Measurements from ENCODE around the gene COL4A2.
"Not testable (repeated sequence)": the region's sequence is repeated elsewhere in the genome, so short reads cannot be mapped to it uniquely, and the experiment has no call there.

Gene COL4A2

DNA sequence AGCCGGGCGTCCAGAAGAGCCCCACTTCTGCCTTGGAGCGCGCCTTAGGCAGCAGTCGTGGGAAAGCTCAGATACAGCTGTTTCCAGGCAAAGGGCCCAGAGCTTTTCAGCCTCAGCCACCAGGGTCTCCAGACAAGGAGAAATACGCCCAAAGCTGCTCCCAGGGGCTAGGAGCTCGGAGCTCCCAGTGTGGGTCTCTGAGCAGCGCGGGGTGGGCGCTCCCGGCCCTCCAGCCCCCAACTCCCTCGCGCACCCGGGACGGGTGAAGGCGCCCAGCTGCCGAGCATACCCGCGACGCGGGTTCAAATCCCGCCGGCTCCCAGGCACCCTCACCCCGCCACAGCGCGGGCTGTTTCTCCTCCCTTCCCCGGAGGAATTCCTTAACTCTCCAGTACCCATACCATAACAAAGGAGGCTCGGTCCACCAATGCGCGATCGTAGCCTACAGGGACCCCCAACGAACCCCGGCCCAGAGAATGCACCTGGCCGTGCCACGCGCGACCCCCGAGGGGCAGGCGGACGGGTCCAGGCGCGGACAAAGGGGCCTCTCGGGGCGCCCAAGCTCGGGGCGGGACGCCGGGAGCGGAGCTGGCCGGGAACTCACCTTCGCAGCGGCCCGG is 634 bp upstream of the COL4A2 start:
- 1% methylated on average over 53 of the region's 53 CpGs for WGBS, 2 experiments
- H3K36me3 ChIP-seq (ENCODE audit: control insufficient read depth, insufficient read depth, low read length), result peaks cover 5% of the 10 kb centered on the region
- peak overlapping the region; percentile 68 for H3K27ac ChIP-seq (ENCODE audit: insufficient read depth, low read depth, low read length, poor library complexity, severe bottlenecking)
- peak overlapping the region; percentile 78 for H3K4me3 ChIP-seq (ENCODE audit: insufficient read depth, low read depth, low read length)
- H3K9me3 ChIP-seq (ENCODE audit: control insufficient read depth, low read length), result no peaks in the 10 kb centered on the region
- peaks cover 8% of the 10 kb centered on the region for H3K27me3 ChIP-seq (ENCODE audit: control insufficient read depth, insufficient read depth, low read length, poor library complexity, severe bottlenecking)
- peaks cover 22% of the 10 kb centered on the region for H3K4me1 ChIP-seq (ENCODE audit: control insufficient read depth, insufficient read depth, low read length)

DNA sequence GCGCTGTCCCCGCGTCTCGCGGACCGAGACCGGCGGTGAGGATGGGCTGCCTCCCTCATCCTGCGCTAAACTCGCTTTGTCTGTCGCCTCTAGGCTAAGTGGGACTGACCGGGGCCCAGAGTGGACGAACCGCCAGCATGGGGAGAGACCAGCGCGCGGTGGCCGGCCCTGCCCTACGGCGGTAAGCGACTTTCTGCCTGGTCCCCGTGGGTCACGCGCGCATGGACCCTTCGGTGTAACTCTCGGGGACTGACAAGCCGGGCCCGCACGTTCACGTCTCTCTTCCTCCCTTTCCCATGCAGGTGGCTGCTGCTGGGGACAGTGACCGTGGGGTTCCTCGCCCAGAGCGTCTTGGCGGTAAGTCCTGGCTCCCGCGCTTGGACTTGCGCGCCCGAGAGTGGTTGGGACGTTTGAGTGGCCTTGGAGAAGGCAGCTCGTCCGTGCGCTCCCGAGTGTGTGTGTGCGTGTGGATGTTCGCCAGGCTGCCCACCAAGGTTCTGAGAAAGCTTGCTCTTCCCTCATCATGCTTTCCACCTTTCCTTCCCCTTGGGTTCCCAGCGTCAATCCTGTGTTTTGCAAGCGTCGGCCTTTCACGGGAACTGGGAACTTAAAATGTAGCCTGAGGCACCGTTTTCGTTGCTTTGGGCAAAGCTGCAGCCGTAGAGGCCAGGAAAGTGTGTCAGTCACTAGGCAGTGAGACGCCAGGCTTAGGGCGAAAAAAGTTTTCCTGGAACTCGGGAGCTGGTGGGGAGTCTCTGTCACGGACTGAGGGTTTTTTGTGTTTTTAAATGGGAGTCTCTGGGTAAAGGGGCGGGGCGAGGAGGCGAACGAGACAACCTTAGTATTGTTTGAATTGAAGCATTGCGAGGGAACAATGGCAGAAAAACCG is 927 bp downstream of the COL4A2 start:
- 1% methylated on average over 64 of the region's 64 CpGs for WGBS, 2 experiments
- H3K9me3 ChIP-seq (ENCODE audit: control insufficient read depth, low read length), result no peaks in the 10 kb centered on the region
- peaks cover 5% of the 10 kb centered on the region for H3K36me3 ChIP-seq (ENCODE audit: control insufficient read depth, insufficient read depth, low read length)
- no peak overlapping the region for H3K27ac ChIP-seq (ENCODE audit: insufficient read depth, low read depth, low read length, poor library complexity, severe bottlenecking)
- peaks cover 26% of the 10 kb centered on the region for H3K4me1 ChIP-seq (ENCODE audit: control insufficient read depth, insufficient read depth, low read length)
- peak overlapping the region; percentile 78 for H3K4me3 ChIP-seq (ENCODE audit: insufficient read depth, low read depth, low read length)
- H3K27me3 ChIP-seq (ENCODE audit: control insufficient read depth, insufficient read depth, low read length, poor library complexity, severe bottlenecking), result peaks cover 8% of the 10 kb centered on the region

GRCh38 chr13:110308656-110309359 is 1.7 kb downstream of the COL4A2 start:
- H3K4me1 ChIP-seq (ENCODE audit: control insufficient read depth, insufficient read depth, low read length), result peaks cover 27% of the 10 kb centered on the region
- peaks cover 5% of the 10 kb centered on the region for H3K36me3 ChIP-seq (ENCODE audit: control insufficient read depth, insufficient read depth, low read length)
- no peaks in the 10 kb centered on the region for H3K9me3 ChIP-seq (ENCODE audit: control insufficient read depth, low read length)
- WGBS, 2 experiments, result 22 to 23% methylated on average over 31 of the region's 31 CpGs
- no peak overlapping the region for H3K27ac ChIP-seq (ENCODE audit: insufficient read depth, low read depth, low read length, poor library complexity, severe bottlenecking)
- peaks cover 8% of the 10 kb centered on the region for H3K27me3 ChIP-seq (ENCODE audit: control insufficient read depth, insufficient read depth, low read length, poor library complexity, severe bottlenecking)
- H3K4me3 ChIP-seq (ENCODE audit: insufficient read depth, low read depth, low read length), result peak overlapping the region; percentile 78

- no peak overlapping the region for H3K27ac ChIP-seq (ENCODE audit: insufficient read depth, low read depth, low read length, poor library complexity, severe bottlenecking)
- WGBS, 2 experiments, result 88 to 90% methylated on average over 16 of the region's 16 CpGs
- peaks cover 30% of the 10 kb centered on the region for H3K4me1 ChIP-seq (ENCODE audit: control insufficient read depth, insufficient read depth, low read length)
- peaks cover 8% of the 10 kb centered on the region for H3K27me3 ChIP-seq (ENCODE audit: control insufficient read depth, insufficient read depth, low read length, poor library complexity, severe bottlenecking)
- H3K4me3 ChIP-seq (ENCODE audit: insufficient read depth, low read depth, low read length), result no peak overlapping the region
- H3K9me3 ChIP-seq (ENCODE audit: control insufficient read depth, low read length), result no peaks in the 10 kb centered on the region
- H3K36me3 ChIP-seq (ENCODE audit: control insufficient read depth, insufficient read depth, low read length), result peaks cover 5% of the 10 kb centered on the region
Observed at GRCh38 chr13:110309661-110310524, 2.8 kb downstream of the COL4A2 start.

DNA sequence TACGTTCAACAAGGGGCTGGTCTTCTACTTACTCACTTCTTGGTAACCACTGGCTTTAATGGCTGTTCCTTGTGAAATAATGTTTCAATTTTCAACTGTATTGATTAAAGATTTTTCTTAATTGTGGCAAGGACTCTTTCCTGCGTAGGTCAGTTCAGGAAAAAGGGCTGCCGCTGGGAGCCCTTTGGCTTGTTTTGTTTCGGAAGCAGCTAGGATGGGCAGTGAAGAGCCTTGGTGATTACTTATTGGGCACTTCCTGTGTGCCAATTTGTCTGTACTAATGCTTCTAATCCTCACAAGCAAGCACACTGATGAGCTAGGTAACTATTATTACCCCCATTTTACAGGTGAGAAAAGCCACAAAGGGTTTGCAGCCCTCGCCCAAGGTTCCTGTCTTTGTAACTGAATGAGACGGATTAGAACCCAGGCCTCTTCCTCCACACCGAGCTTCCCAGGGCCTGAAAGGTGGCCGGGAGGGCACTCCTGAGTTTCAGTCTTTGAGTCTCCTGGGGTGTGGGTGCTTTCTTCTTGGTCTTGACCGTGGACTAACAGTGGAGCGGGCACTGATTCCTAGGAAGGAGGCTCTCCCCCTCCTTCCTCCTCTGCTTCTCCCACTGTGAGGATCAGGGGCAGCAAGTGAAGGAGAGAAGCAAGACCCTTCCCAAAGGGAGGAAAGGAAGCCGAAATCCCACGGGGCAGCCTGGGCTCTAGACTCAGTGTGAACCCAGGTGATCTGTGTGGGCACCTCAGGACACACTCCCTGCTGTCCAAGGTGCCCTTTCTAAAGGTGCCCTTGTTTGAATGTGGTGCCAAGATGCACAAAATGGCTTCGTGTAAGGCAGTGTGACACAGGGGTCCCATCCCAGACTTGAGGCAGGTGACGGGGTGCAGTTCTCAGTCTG is 3.7 kb downstream of the COL4A2 start:
- WGBS, 2 experiments, result 84 to 91% methylated on average over 13 to 14 of the region's 14 CpGs

GRCh38 chr13:110311443-110312338 is 4.6 kb downstream of the COL4A2 start:
- Histone ChIP-seq H3K4me3 (ENCODE audit: insufficient read depth, low read depth, low read length) (no peak overlapping the region), H3K27ac (ENCODE audit: insufficient read depth, low read depth, low read length, poor library complexity, severe bottlenecking) (no peak overlapping the region), H3K4me1 (ENCODE audit: control insufficient read depth, insufficient read depth, low read length) (peaks cover 26% of the 10 kb centered on the region)

More for the DNA sequence above, 3.7 kb downstream of the COL4A2 start:
- no peaks in the 10 kb centered on the region for H3K9me3 ChIP-seq (ENCODE audit: control insufficient read depth, low read length)
- peaks cover 1% of the 10 kb centered on the region for H3K27me3 ChIP-seq (ENCODE audit: control insufficient read depth, insufficient read depth, low read length, poor library complexity, severe bottlenecking)
- H3K4me1 ChIP-seq (ENCODE audit: control insufficient read depth, insufficient read depth, low read length), result peaks cover 26% of the 10 kb centered on the region
- peaks cover 5% of the 10 kb centered on the region for H3K36me3 ChIP-seq (ENCODE audit: control insufficient read depth, insufficient read depth, low read length)
- H3K27ac ChIP-seq (ENCODE audit: insufficient read depth, low read depth, low read length, poor library complexity, severe bottlenecking), result no peak overlapping the region
- H3K4me3 ChIP-seq (ENCODE audit: insufficient read depth, low read depth, low read length), result no peak overlapping the region

GRCh38 chr13:110312339-110313031 is 5.4 kb downstream of the COL4A2 start:
- H3K27me3 ChIP-seq (ENCODE audit: control insufficient read depth, insufficient read depth, low read length, poor library complexity, severe bottlenecking), result no peaks in the 10 kb centered on the region
- WGBS, 2 experiments, result 94 to 95% methylated on average over 4 of the region's 4 CpGs
- H3K4me1 ChIP-seq (ENCODE audit: control insufficient read depth, insufficient read depth, low read length), result peaks cover 26% of the 10 kb centered on the region
- H3K27ac ChIP-seq (ENCODE audit: insufficient read depth, low read depth, low read length, poor library complexity, severe bottlenecking), result no peak overlapping the region
- no peak overlapping the region for H3K4me3 ChIP-seq (ENCODE audit: insufficient read depth, low read depth, low read length)
- no peaks in the 10 kb centered on the region for H3K9me3 ChIP-seq (ENCODE audit: control insufficient read depth, low read length)
- peaks cover 11% of the 10 kb centered on the region for H3K36me3 ChIP-seq (ENCODE audit: control insufficient read depth, insufficient read depth, low read length)

More at GRCh38 chr13:110311443-110312338, 4.6 kb downstream of the COL4A2 start:
- no peaks in the 10 kb centered on the region for H3K9me3 ChIP-seq (ENCODE audit: control insufficient read depth, low read length)
- no peaks in the 10 kb centered on the region for H3K27me3 ChIP-seq (ENCODE audit: control insufficient read depth, insufficient read depth, low read length, poor library complexity, severe bottlenecking)
- H3K36me3 ChIP-seq (ENCODE audit: control insufficient read depth, insufficient read depth, low read length), result peaks cover 5% of the 10 kb centered on the region
- WGBS, 2 experiments, result 91 to 92% methylated on average over 28 to 30 of the region's 30 CpGs

DNA sequence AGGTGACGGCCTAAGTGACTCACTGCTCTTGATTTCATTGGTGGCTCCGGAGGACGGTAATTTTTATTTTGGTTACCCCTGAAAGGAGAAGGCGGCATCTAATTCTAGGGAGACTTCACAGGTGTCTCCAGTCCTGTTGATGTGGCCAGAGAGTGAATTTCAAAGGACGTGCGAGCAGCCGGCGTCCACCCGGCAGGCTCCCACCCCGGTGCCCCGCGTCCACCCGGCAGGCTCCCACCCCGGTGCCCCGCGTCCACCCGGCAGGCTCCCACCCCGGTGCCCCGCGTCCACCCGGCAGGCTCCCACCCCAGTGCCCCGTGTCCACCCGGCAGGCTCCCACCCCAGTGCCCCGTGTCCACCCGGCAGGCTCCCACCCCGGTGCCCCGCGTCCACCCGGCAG is 6.2 kb downstream of the COL4A2 start:
- H3K27ac ChIP-seq (ENCODE audit: insufficient read depth, low read depth, low read length, poor library complexity, severe bottlenecking); H3K4me3 ChIP-seq (ENCODE audit: insufficient read depth, low read depth, low read length); H3K9me3 ChIP-seq (ENCODE audit: control insufficient read depth, low read length); H3K27me3 ChIP-seq (ENCODE audit: control insufficient read depth, insufficient read depth, low read length, poor library complexity, severe bottlenecking): not testable (repeated sequence)
- peaks cover 11% of the 10 kb centered on the region for H3K36me3 ChIP-seq (ENCODE audit: control insufficient read depth, insufficient read depth, low read length)
- 92 to 93% methylated on average over 21 of the region's 29 CpGs for WGBS, 2 experiments
- H3K4me1 ChIP-seq (ENCODE audit: control insufficient read depth, insufficient read depth, low read length), result peaks cover 26% of the 10 kb centered on the region
